ENCODE data around the gene CALM1.

GRCh38 chr14:90408713-90409112 is 11.9 kb downstream of the CALM1 start:
- TF ChIP-seq, protein P1, sequence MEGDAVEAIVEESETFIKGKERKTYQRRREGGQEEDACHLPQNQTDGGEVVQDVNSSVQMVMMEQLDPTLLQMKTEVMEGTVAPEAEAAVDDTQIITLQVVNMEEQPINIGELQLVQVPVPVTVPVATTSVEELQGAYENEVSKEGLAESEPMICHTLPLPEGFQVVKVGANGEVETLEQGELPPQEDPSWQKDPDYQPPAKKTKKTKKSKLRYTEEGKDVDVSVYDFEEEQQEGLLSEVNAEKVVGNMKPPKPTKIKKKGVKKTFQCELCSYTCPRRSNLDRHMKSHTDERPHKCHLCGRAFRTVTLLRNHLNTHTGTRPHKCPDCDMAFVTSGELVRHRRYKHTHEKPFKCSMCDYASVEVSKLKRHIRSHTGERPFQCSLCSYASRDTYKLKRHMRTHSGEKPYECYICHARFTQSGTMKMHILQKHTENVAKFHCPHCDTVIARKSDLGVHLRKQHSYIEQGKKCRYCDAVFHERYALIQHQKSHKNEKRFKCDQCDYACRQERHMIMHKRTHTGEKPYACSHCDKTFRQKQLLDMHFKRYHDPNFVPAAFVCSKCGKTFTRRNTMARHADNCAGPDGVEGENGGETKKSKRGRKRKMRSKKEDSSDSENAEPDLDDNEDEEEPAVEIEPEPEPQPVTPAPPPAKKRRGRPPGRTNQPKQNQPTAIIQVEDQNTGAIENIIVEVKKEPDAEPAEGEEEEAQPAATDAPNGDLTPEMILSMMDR (IDR thresholded peaks at IDR 0.05; ENCODE audit: poor library complexity) = no peak
- no peak for TF ChIP-seq EZH2 (IDR thresholded peaks at IDR 0.05; ENCODE audit: borderline replicate concordance)

Data from hepatocyte (in vitro differentiated cells).